HAP-1 (cell line): ENCODE results near the gene SLC4A2.
"Not testable (repeated sequence)": the region's sequence is repeated elsewhere in the genome, so short reads cannot be mapped to it uniquely, and the experiment has no call there.

Experiments used
- DNase-seq, 2 experiments: peaks; one replicate each; pipeline ENCODE4 v3.0.0-alpha.2; 2016 to 2020; ENCODE audit warnings: low spot score in 2 of 2
- H3K27me3 ChIP-seq: fragments of 250-450 bp; sonication (Bioruptor Pico); 2 replicates; pipeline ENCODE4 v1.5.1; 2020; ENCODE audit warnings: low read depth, mild to moderate bottlenecking, moderate library complexity
- H3K36me3 ChIP-seq: fragments of 250-450 bp; sonication (Bioruptor Pico); replicated peaks from 2 replicates; pipeline ENCODE4 v1.5.1; 2020; ENCODE audit warnings: mild to moderate bottlenecking
- H3K4me1 ChIP-seq: fragments of 250-450 bp; sonication (Bioruptor Pico); 2 replicates; pipeline ENCODE4 v1.5.1; 2020; ENCODE audit warnings: mild to moderate bottlenecking
- H3K4me3 ChIP-seq: fragments of 250-450 bp; sonication (Bioruptor Pico); 2 replicates; pipeline ENCODE4 v1.5.1; 2020; ENCODE audit warnings: mild to moderate bottlenecking, moderate library complexity
- H3K9me3 ChIP-seq: fragments of 250-450 bp; sonication (Bioruptor Pico); 2 replicates; pipeline ENCODE4 v1.5.1; 2020; ENCODE audit warnings: mild to moderate bottlenecking, moderate library complexity
- in situ Hi-C: fragments of 300-500 bp; cut with MboI; formaldehyde crosslinking; loops from 3 replicates; pipeline ENCODE4 v1.14.3; 2020; ENCODE audit warnings: low sequenced_read_pairs, inconsistent platforms, mixed read lengths

The SLC4A2 gene

DNA sequence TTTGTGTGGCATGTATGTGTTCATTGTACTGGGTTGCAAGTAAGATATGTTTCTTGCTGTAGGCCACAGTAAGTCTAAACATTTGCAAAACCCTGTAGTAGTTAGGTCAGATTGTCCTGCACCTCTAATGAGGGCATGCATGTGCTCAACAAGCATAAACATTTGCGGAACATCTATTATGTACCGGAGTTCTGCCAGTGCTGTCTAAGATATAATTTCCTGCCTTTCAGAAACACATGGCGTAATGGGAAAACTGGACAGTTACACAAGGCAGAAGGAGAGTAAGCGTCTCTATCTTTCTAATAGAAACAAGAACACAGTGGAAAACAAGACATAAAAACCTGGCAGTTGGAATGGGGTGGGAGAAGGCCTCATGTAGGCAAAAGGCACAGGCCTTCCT lies 28.4 kb upstream of the SLC4A2 start:
- Histone ChIP-seq H3K36me3 (peaks cover 11% of the 10 kb centered on the region), H3K9me3 (no peaks in the 10 kb centered on the region), H3K4me1 (peaks cover 20% of the 10 kb centered on the region), H3K27me3 (no peaks in the 10 kb centered on the region), H3K4me3 (no peak overlapping the region)
- DNase-seq = no peak
- in situ Hi-C loops = no loop called here

DNA sequence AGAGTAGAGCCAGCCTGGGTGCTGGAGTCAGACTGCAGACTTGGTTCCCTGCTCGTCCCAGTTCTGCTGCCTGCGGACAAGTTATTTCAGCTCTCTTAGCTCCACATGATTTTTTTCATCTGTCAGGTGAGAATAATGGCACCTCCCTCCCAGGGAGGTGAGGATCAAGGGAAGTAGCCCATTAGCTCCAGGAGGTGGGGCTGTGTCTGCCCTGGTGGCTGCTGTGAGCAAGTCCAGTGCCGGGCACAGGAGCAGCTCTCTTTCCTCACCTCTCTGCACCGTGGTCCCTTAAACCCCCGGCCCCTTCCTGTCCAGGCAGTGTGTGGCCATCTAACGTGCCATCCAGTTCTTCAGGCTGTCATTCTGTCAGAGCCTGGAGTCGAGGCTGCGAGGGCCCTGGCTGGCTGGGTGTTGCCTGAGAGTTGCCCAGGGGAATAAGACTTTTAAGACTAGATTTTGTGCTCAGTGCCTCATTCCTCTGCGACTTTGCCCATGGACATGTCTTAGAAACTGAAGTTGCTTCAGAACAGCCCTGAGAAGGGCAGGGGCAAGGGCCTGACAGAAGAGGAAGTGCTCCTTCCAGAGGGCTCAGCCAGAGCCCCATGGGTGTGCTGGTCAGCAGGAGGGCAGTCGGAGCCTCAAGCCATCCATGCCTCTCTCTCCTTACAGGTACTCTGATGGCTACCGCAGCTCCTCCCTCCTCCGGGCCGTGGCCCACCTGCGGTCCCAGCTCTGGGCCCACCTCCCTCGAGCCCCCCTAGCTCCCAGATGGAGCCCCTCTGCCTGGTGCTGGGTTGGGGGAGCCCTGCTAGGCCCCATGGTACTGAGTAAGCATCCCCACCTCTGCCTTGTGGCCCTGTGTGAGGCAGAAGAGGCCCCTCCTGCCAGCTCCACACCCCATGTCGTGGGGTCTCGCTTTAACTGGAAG lies 26.2 kb upstream of the SLC4A2 start:
- Histone ChIP-seq H3K4me3 (no peak overlapping the region), H3K27me3 (no peaks in the 10 kb centered on the region)

DNA sequence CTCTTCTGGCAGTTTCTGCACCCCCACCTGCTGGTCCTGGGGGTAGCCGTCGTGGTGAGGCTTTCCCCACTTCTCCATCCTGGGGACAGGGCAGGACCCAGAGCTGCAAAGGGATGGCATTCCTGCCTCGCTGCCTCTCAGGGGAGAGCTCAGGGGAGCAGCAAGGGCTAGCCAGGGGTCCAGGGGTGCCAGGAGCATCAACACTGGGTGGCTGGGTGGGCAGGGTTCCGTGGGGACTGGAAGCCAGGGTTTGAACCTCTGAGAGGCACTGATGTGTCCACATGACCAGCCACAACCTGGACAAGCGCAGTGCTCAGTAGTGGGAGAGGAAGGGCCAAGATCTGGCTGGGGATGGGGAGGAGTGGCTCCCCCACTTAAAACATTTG lies 25.5 kb upstream of the SLC4A2 start:
- DNase-seq = no peak
- Histone ChIP-seq H3K4me1 (peaks cover 3% of the 10 kb centered on the region), H3K9me3 (no peaks in the 10 kb centered on the region), H3K27me3 (no peaks in the 10 kb centered on the region), H3K4me3 (no peak overlapping the region), H3K36me3 (peaks cover 11% of the 10 kb centered on the region)
- in situ Hi-C loops = no loop called here

More for the DNA sequence above, 26.2 kb upstream of the SLC4A2 start:
- peaks cover 11% of the 10 kb centered on the region for H3K36me3 ChIP-seq
- no peaks in the 10 kb centered on the region for H3K9me3 ChIP-seq
- DNase-seq = no peak
- in situ Hi-C loops = no loop called here
- H3K4me1 ChIP-seq = peaks cover 4% of the 10 kb centered on the region

DNA sequence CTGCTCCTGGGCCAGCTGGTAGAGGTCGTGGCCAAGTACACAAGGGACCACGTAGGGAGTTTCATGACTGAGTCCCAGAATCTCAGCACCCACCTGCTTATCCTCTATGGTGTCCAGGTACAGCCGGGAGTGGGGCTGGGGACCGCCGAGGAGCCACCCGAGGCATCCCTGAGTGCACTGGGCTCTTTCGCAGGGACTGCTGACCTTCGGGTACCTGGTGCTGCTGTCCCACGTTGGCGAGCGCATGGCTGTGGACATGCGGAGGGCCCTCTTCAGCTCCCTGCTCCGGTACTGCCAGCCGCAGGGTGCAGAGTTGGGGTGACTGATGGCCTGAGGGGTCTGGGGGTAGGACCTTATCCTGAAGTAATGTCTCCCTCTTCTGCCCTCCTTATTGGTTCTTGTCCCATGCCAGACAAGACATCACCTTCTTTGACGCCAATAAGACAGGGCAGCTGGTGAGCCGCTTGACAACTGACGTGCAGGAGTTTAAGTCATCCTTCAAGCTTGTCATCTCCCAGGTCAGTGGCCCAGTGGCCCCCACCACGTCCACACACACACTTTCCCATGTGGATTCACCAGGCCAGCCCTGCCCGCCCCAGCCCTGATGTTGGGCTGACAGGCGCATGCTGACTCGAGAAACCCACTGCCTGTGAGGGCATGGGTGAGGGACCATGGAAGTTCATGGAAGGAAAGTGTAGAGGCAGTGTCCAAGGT lies 24.9 kb upstream of the SLC4A2 start:
- H3K4me1 ChIP-seq = no peaks in the 10 kb centered on the region

DNA sequence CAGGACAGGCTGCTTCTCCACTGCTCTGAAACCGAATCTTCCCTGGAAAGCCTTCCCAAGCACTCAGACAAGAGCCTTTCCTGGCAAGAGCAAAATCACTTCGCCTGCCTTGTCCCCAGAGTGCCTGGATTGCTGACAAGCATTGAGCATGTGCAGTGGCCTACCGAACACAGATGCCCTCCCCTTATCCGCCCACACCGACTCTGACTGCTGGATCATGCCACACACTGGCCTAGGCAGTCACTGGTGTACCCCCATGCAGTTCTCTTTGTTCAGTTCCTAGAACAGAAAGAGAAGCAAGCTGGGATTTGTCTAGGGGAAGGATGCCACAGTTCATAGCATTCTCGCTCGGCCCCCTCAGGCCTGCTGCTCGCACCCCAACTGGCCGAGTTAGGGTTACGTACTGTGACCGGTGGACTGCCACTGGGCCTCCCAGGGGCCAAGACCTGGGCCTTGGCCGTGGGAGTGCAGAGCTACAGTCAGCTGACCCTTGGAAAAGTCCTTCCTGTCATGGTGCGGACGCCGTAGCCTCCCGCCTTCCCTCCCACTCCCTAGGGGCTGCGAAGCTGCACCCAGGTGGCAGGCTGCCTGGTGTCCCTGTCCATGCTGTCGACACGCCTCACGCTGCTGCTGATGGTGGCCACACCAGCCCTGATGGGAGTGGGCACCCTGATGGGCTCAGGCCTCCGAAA lies 24.2 kb upstream of the SLC4A2 start:
- no peaks in the 10 kb centered on the region for H3K27me3 ChIP-seq
- DNase-seq = no peak
- peaks cover 11% of the 10 kb centered on the region for H3K36me3 ChIP-seq
- H3K4me3 ChIP-seq = no peak overlapping the region
- no peaks in the 10 kb centered on the region for H3K4me1 ChIP-seq
- no peaks in the 10 kb centered on the region for H3K9me3 ChIP-seq
- in situ Hi-C loops = no loop called here

More for the DNA sequence above, 24.9 kb upstream of the SLC4A2 start:
- Histone ChIP-seq H3K36me3 (peaks cover 11% of the 10 kb centered on the region), H3K9me3 (no peaks in the 10 kb centered on the region), H3K27me3 (no peaks in the 10 kb centered on the region), H3K4me3 (no peak overlapping the region)
- in situ Hi-C loops = no loop called here
- DNase-seq = no peak

DNA sequence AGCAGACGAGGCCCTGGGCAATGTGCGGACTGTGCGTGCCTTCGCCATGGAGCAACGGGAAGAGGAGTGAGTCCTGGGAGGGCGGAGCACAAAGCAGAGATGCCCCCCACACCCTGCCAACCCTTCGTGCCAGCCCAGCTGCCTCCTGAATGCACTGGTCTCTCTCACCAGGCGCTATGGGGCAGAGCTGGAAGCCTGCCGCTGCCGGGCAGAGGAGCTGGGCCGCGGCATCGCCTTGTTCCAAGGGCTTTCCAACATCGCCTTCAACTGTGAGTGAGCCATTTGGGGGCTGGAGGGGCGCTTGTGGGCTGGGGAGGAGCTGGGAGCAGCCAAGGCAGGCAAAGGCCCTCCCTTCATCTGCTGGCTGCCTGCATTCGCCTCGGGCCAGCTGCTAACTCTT lies 23.5 kb upstream of the SLC4A2 start:
- peaks cover 11% of the 10 kb centered on the region for H3K36me3 ChIP-seq
- no peaks in the 10 kb centered on the region for H3K9me3 ChIP-seq
- no peaks in the 10 kb centered on the region for H3K4me1 ChIP-seq
- in situ Hi-C loops = no loop called here
- no peaks in the 10 kb centered on the region for H3K27me3 ChIP-seq
- no peak overlapping the region for H3K4me3 ChIP-seq
- DNase-seq = no peak

DNA sequence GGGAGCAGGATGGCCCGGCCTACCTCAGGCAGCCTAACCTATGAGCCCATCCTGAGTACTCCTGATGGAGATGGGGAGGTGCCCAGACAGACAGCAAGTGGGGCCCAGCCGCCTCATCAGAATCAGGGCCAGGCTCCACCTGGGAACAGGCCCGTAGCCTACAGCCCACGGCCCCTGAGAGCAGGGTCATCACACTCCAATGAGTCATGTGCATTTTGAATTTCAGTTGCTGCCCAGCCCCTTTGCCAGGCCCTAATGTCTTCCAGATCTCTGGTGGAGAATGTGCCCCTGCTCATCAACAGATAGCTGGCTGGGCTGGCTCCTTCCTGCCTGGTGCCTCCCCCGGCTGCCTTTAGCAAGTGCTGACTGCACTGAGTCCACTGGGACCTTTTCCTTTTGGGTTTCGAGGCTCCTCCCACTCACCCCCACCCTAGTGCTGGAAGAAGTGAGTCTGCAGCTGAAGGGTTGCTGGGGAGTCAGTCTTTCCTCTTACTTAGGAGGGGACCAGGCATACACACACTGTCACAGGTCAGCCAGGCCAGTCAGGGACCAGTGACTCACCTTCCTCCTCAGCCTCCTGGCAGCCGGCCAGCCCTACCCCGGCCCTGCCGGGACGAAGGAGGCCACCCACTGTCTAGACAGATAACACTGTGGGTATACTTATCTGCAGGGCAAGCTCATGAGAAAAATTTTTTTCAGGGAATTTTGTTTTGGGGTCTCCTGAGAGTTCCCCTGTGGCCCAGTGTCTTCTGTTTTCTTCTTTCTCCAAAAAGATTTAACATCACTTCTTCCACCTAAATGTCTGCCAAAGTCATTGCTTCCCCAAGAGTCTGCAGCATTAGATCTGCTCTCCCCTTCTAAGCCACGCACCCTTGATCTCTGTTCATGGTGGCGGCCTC lies 20.2 kb upstream of the SLC4A2 start:
- Histone ChIP-seq H3K9me3 (no peaks in the 10 kb centered on the region), H3K4me3 (no peak overlapping the region), H3K36me3 (peaks cover 8% of the 10 kb centered on the region; the same call in 1 of the 2 replicates), H3K4me1 (no peaks in the 10 kb centered on the region), H3K27me3 (no peaks in the 10 kb centered on the region)
- peak in 1 of 2 experiments; percentile 44 for DNase-seq
- in situ Hi-C loops = no loop called here

DNA sequence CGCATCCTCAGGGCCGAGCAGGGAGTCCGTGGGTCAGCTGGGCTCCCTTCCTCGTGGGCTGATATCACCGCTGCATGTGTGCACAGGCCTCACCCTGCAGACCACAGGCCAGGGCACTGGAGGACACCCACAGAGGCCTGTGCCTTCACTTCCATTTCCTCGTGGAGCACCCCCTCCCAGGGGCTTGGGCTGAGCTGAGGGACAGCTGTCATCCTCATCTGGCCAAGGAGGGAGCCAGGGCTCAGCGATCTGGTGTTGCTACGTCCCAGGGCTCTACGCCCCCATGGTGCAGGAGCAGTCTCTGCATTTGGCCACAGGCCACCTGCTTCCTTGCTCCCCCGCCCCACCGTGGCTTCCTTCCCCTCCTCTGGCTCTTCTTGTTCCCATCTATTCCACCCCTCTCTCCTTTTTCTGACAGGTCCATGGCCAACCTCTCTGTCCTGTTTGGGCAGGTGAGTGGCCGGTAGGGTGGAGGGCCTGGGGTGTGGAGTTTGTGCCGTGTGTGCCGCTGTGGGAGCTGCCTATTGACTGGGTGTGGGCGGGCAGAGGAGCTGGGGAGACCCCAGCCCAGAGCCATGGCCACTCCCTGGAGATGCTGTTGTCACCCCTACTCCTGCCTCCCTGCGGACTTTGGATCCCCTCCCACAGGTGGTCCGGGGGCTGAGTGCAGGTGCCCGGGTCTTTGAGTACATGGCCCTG lies 19.4 kb upstream of the SLC4A2 start:
- DNase-seq = no peak
- Histone ChIP-seq H3K9me3 (no peaks in the 10 kb centered on the region), H3K4me1 (no peaks in the 10 kb centered on the region), H3K27me3 (no peaks in the 10 kb centered on the region), H3K36me3 (peaks cover 5% of the 10 kb centered on the region; the same call in 1 of the 2 replicates), H3K4me3 (no peak overlapping the region)
- in situ Hi-C loops = no loop called here

DNA sequence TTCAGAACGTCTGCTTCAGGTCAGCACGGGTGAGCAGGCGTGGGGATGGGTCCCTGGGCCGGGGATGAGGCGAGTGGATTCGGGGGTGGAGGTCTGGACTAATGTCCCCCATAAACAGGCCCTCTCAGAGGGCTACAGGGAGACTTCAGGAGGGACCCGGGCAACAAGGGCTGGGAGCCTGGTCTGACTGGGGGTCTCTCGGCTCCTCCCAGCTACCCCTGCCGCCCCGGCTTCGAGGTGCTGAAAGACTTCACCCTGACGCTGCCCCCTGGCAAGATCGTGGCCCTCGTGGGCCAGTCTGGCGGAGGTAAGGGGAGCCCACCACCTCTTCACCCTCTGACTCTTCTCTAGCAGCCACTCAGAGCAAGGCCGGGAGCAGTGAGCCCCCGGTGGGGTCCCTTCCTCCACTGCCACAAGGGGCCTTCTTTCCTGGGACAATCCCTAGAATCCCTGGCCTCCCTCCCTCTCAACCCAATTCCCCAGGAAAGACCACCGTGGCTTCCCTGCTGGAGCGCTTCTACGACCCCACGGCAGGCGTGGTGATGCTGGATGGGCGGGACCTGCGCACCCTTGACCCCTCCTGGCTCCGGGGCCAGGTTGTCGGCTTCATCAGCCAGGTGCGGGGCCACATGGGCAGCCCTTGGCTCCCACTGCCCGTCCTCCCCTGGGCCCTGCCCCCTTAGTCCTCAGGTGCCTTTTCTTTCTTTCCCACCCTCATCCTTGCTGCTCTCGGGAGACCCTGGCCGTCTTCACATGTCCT lies 18.6 kb upstream of the SLC4A2 start:
- in situ Hi-C loops = no loop called here
- DNase-seq = no peak
- Histone ChIP-seq H3K9me3 (no peaks in the 10 kb centered on the region), H3K4me3 (no peak overlapping the region), H3K4me1 (no peaks in the 10 kb centered on the region), H3K27me3 (no peaks in the 10 kb centered on the region), H3K36me3 (no peaks in the 10 kb centered on the region; the same call in 1 of the 2 replicates)

DNA sequence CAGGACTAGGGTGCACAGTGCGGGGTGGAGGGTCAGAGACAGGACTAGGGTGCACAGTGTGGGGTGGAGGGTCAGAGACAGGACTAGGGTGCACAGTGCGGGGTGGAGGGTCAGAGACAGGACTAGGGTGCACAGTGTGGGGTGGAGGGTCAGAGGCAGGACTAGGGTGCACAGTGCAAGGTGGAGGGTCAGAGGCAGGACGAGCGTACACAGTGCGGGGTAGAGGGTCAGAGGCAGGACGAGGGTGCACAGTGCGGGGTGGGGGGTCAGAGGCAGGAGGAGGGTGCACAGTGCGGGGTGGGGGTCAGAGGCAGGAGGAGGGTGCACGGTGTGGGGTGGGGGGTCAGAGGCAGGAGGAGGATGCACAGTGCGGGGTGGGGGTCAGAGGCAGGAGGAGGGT lies 15.9 kb upstream of the SLC4A2 start:
- H3K4me1 ChIP-seq, H3K4me3 ChIP-seq, in situ Hi-C loops, H3K27me3 ChIP-seq, DNase-seq, H3K9me3 ChIP-seq, H3K36me3 ChIP-seq: not testable (repeated sequence)

DNA sequence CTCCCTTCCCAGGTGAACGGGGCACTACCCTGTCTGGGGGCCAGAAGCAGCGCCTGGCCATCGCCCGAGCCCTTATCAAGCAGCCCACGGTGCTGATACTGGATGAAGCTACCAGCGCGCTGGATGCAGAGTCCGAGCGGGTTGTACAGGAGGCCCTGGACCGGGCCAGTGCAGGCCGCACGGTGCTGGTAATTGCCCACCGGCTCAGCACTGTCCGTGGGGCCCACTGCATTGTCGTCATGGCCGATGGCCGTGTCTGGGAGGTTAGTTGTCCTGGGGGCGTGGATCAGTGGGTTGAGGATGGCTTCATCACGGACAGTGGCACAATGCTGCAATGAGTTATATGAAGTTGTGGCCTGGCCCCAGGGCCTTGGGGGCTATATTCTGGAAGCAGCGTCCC lies 15.4 kb upstream of the SLC4A2 start:
- no peak overlapping the region for H3K4me3 ChIP-seq
- in situ Hi-C loops = no loop called here
- DNase-seq = no peak
- no peaks in the 10 kb centered on the region; the same call in 1 of the 2 replicates for H3K36me3 ChIP-seq
- no peaks in the 10 kb centered on the region for H3K9me3 ChIP-seq
- no peaks in the 10 kb centered on the region for H3K27me3 ChIP-seq
- no peaks in the 10 kb centered on the region for H3K4me1 ChIP-seq

DNA sequence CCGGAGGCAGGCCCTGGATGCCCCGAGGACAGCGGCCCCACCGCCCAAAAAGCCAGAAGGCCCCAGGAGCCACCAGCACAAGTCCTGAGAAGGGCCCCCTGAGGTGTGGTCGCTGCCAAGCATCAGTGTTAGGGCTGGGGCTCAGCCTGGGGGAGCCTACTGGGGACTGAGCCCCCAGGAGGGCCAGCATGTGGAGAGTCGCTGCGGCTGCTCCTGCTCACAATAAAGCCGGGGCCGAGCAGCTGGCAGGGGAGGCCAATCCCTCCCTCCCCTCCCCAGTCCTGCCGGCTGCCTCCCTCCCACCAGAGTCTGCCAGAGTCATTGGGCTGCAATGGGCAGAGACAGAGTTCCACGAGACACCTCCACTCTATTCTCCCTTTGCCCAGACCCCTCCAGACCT lies 14.1 kb upstream of the SLC4A2 start:
- in situ Hi-C loops = no loop called here

More for the DNA sequence above, 14.1 kb upstream of the SLC4A2 start:
- Histone ChIP-seq H3K4me1 (no peaks in the 10 kb centered on the region), H3K27me3 (no peaks in the 10 kb centered on the region), H3K4me3 (no peak overlapping the region), H3K9me3 (no peaks in the 10 kb centered on the region), H3K36me3 (no peaks in the 10 kb centered on the region; the same call in 1 of the 2 replicates)
- no peak for DNase-seq
